Liver (tissue), 9 donors: ENCODE results near the gene TACR2. TPM values are rescaled to one million over a fixed set of nuclear protein-coding genes. Genes with fewer than 3 reads are reported as not detected.

Source experiments
- DNase-seq: peaks from one replicate; pipeline ENCODE4 v3.0.0-alpha.2; 2017; ENCODE audit warnings: low spot score
- H3K27ac ChIP-seq, 2 donors: one replicate each; pipeline ENCODE4 v1.7.0; 2013; ENCODE audit warnings: inconsistent platforms in 2 of 2, low read length in 2 of 2, control low read depth in 1 of 2, low read depth in 1 of 2, mild to moderate bottlenecking in 1 of 2
- H3K27me3 ChIP-seq, 4 donors: one replicate each; pipeline versions ENCODE4 v1.6.1 to v1.7.0; 2013; ENCODE audit warnings: low read length in 3 of 4, inconsistent platforms in 1 of 4, mild to moderate bottlenecking in 1 of 4, moderate library complexity in 1 of 4; ENCODE audit not compliant: control insufficient read depth in 4 of 4, insufficient read depth in 4 of 4
- H3K36me3 ChIP-seq, 4 donors: one replicate each; pipeline versions ENCODE4 v1.6.1 to v1.7.0; 2013; ENCODE audit warnings: low read length in 3 of 4, mild to moderate bottlenecking in 3 of 4, low read depth in 1 of 4, moderate library complexity in 1 of 4; ENCODE audit not compliant: control insufficient read depth in 4 of 4, insufficient read depth in 3 of 4
- H3K4me1 ChIP-seq, 4 donors: one replicate each; pipeline versions ENCODE4 v1.6.1 to v1.7.0; 2013; ENCODE audit warnings: low read length in 3 of 4, mild to moderate bottlenecking in 3 of 4, moderate library complexity in 1 of 4; ENCODE audit not compliant: control insufficient read depth in 4 of 4, insufficient read depth in 4 of 4
- H3K4me3 ChIP-seq, 3 donors: one replicate each; pipeline versions ENCODE4 v1.6.1 to v1.7.0; 2013; ENCODE audit warnings: low read length in 3 of 3, control low read depth in 1 of 3, low read depth in 1 of 3, mild to moderate bottlenecking in 1 of 3
- H3K9ac ChIP-seq, 2 donors: one replicate each; pipeline ENCODE4 v1.7.0; 2013; ENCODE audit warnings: low read length in 2 of 2, mild to moderate bottlenecking in 2 of 2, moderate library complexity in 2 of 2, control low read depth in 1 of 2, low read depth in 1 of 2
- H3K9me3 ChIP-seq, 4 donors: one replicate each; pipeline versions ENCODE4 v1.6.1 to v1.7.0; 2013; ENCODE audit warnings: low read length in 3 of 4; ENCODE audit not compliant: control insufficient read depth in 4 of 4
- ATF3 ChIP-seq: IDR thresholded peaks from 2 replicates; pipeline ENCODE4 v1.6.1; 2016; ENCODE audit warnings: antibody characterized with exemption
- EGR1 ChIP-seq, 2 donors: IDR thresholded peaks; 2 replicates each; pipeline ENCODE4 v1.6.1; 2016 to 2018; ENCODE audit warnings: antibody characterized with exemption in 2 of 2, low read depth in 2 of 2
- FOXA1 ChIP-seq: IDR thresholded peaks from 2 replicates; pipeline ENCODE4 v1.6.1; 2016; ENCODE audit warnings: antibody characterized with exemption
- FOXA2 ChIP-seq: IDR thresholded peaks from 2 replicates; pipeline ENCODE4 v1.6.1; 2016; ENCODE audit warnings: antibody characterized with exemption
- GABPA ChIP-seq, 2 donors: IDR thresholded peaks in 1 of 2; conservative IDR thresholded peaks in 1 of 2; 2 replicates each; pipeline ENCODE4 v1.6.1; 2016; ENCODE audit warnings: antibody characterized with exemption in 2 of 2, mild to moderate bottlenecking in 1 of 2, moderate library complexity in 1 of 2
- HNF4A ChIP-seq, 2 donors: conservative IDR thresholded peaks; 2 replicates each; pipeline ENCODE4 v1.6.1; 2016; ENCODE audit warnings: antibody characterized with exemption in 2 of 2, mild to moderate bottlenecking in 2 of 2
- JUND ChIP-seq, 2 donors: IDR thresholded peaks; 2 replicates each; pipeline ENCODE4 v1.6.1; 2016; ENCODE audit warnings: antibody characterized with exemption in 2 of 2
- MAX ChIP-seq: IDR thresholded peaks from 2 replicates; pipeline ENCODE4 v1.6.1; 2016; ENCODE audit warnings: antibody characterized with exemption
- NR2F2 ChIP-seq: IDR thresholded peaks from 2 replicates; pipeline ENCODE4 v1.6.1; 2016; ENCODE audit warnings: antibody characterized with exemption
- REST ChIP-seq: IDR thresholded peaks from 2 replicates; pipeline ENCODE4 v1.6.1; 2016; ENCODE audit warnings: antibody characterized with exemption, mild to moderate bottlenecking
- RXRA ChIP-seq, 2 donors: IDR thresholded peaks; 2 replicates each; pipeline ENCODE4 v1.6.1; 2017 to 2018; ENCODE audit warnings: antibody characterized with exemption in 2 of 2, mild to moderate bottlenecking in 1 of 2
- SP1 ChIP-seq: IDR thresholded peaks from 2 replicates; pipeline ENCODE4 v1.6.1; 2018; ENCODE audit warnings: antibody characterized with exemption, mild to moderate bottlenecking
- TAF1 ChIP-seq: conservative IDR thresholded peaks from 2 replicates; pipeline ENCODE4 v1.6.1; 2016; ENCODE audit warnings: antibody characterized with exemption, mild to moderate bottlenecking
- YY1 ChIP-seq: IDR thresholded peaks from 2 replicates; pipeline ENCODE4 v1.6.1; 2016; ENCODE audit warnings: antibody characterized with exemption, mild to moderate bottlenecking
- WGBS: extraction: QIAGEN DNeasy Blood & Tissue Kit; methylation state at CpG from one replicate; pipeline ENCODE4 v1.1.7; 2013; 5-methylcytosine and 5-hydroxymethylcytosine counted together
- polyA plus RNA-seq, 2 donors: library from polyadenylated mRNA; stranded (reverse) in 1 of 2; unstranded in 1 of 2; fragments of 200-250 nt in 1 of 2; fragments of >200 nt in 1 of 2; fragmentation: Nextera tagmentation in 1 of 2; extraction: Ambion mirVana in 1 of 2; gene quantifications; one replicate each; pipeline versions ENCODE4 v1.2.1 to v1.2.3, GENCODE V29; 2013 to 2015
- total RNA-seq, 2 donors: library from RNA; depleted of rRNA; stranded (reverse); fragments of >200 nt; gene quantifications; one replicate each; pipeline ENCODE4 v1.2.3, GENCODE V29; 2014
- TF ChIP-seq, protein P1 (sequence below): IDR thresholded peaks from 2 replicates; pipeline ENCODE4 v1.6.1; 2016; ENCODE audit warnings: antibody characterized with exemption
- TF ChIP-seq, protein P2 (sequence below): fragments of 150-350 bp; IDR thresholded peaks from 2 replicates; pipeline ENCODE4 v1.5.1; 2017; ENCODE audit warnings: improper control_type of control experiment, low read depth, low read length; ENCODE audit not compliant: missing input control
- donor health status: healthy.
- donor health status: healthy.
- donor health status: healthy.
- donor health status: healthy.
- donor health status: healthy.

TACR2 gene
- total and polyA plus RNA-seq, 4 donors, result 0.08 to 0.18 (median 0.12) TPM; not detected in 1

DNA sequence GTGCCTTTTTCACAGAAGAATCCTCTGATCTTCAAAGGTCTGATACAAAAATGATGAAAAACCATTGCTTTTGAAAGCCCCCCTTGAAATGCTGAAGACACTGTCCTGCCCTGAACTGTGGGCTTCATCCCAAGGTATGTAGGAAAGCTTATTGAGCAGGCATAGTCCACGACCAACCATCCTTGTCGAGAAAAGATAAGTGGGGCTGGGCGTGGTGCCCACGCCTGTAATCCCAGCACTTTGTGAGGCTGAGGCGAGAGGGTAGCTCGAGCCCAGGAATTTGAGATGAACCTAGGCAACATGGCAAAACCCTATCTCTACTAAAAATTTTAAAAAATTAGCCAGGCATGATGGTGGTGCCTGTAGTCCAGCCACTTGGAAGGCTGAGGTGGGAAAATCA lies 25.6 kb downstream of the TACR2 start:
- DNase-seq, result no peak
- no peaks in the 10 kb centered on the region for H3K4me1 ChIP-seq
- 83% methylated on average over 6 of the region's 6 CpGs for WGBS
- no peak overlapping the region for H3K4me3 ChIP-seq
- no peaks in the 10 kb centered on the region for H3K36me3 ChIP-seq
- no peak overlapping the region for H3K9ac ChIP-seq
- no peaks in the 10 kb centered on the region for H3K9me3 ChIP-seq
- TF ChIP-seq GABPA (IDR thresholded peaks at IDR 0.05 in 1 of 2, conservative IDR thresholded peaks at IDR 0.05 in 1 of 2) (no peak), NR2F2 (no peak), REST (no peak), HNF4A (conservative IDR thresholded peaks at IDR 0.05) (no peak), RXRA (IDR thresholded peaks at IDR 0.05) (no peak), EGR1 (IDR thresholded peaks at IDR 0.05; ENCODE audit: low read depth in 2 of 2) (no peak), MAX (no peak), SP1 (no peak), YY1 (no peak), FOXA1 (no peak), JUND (IDR thresholded peaks at IDR 0.05) (no peak), ATF3 (no peak), TAF1 (no peak), FOXA2 (no peak)
- TF ChIP-seq, protein P1, sequence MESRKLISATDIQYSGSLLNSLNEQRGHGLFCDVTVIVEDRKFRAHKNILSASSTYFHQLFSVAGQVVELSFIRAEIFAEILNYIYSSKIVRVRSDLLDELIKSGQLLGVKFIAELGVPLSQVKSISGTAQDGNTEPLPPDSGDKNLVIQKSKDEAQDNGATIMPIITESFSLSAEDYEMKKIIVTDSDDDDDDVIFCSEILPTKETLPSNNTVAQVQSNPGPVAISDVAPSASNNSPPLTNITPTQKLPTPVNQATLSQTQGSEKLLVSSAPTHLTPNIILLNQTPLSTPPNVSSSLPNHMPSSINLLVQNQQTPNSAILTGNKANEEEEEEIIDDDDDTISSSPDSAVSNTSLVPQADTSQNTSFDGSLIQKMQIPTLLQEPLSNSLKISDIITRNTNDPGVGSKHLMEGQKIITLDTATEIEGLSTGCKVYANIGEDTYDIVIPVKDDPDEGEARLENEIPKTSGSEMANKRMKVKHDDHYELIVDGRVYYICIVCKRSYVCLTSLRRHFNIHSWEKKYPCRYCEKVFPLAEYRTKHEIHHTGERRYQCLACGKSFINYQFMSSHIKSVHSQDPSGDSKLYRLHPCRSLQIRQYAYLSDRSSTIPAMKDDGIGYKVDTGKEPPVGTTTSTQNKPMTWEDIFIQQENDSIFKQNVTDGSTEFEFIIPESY, result no peak
- TF ChIP-seq, protein P2, sequence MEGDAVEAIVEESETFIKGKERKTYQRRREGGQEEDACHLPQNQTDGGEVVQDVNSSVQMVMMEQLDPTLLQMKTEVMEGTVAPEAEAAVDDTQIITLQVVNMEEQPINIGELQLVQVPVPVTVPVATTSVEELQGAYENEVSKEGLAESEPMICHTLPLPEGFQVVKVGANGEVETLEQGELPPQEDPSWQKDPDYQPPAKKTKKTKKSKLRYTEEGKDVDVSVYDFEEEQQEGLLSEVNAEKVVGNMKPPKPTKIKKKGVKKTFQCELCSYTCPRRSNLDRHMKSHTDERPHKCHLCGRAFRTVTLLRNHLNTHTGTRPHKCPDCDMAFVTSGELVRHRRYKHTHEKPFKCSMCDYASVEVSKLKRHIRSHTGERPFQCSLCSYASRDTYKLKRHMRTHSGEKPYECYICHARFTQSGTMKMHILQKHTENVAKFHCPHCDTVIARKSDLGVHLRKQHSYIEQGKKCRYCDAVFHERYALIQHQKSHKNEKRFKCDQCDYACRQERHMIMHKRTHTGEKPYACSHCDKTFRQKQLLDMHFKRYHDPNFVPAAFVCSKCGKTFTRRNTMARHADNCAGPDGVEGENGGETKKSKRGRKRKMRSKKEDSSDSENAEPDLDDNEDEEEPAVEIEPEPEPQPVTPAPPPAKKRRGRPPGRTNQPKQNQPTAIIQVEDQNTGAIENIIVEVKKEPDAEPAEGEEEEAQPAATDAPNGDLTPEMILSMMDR, result no peak
- no peaks in the 10 kb centered on the region for H3K27me3 ChIP-seq
- no peak overlapping the region for H3K27ac ChIP-seq
